IMR-90 (cell line): ENCODE measurements around the gene ELK3. TPM values are rescaled to one million over a fixed set of nuclear protein-coding genes. Genes with fewer than 3 reads are reported as not detected.
A peak's percentile ranks its signal among the peaks of the same experiment; 100 is the strongest.

Source experiments
- ATAC-seq: fragments of 200-7000 bp; cut with Tn5 transposase; 2 replicates; pipeline ENCODE4 v1.9.1; 2020; ENCODE audit warnings: low read depth, mild to moderate bottlenecking, moderate library complexity
- BruUV-seq: library from RNA; stranded (reverse); fragments of 400-500 nt; replicated peaks from 2 replicates; lab custom pipeline; 2021; lab: Mats Ljungman, UMichigan
- CTCF ChIA-PET: fragments of 300-600 bp; formaldehyde crosslinking; extraction: SDS; loops from one replicate; lab custom pipeline; 2021; ENCODE audit warnings: antibody characterized with exemption; lab: Yijun Ruan, JAX
- POLR2A ChIA-PET: fragments of 300-600 bp; sonication (Branson Sonifier 250); formaldehyde crosslinking; loops from one replicate; lab custom pipeline; 2022; ENCODE audit warnings: antibody characterized with exemption; ENCODE audit not compliant: unreplicated experiment; lab: Charles Lee
- DNase-seq: peaks from one replicate; pipeline ENCODE4 v3.0.0; 2013
- H2AFZ ChIP-seq: replicated peaks from 2 replicates; pipeline ENCODE3; 2013; ENCODE audit warnings: low read length, mild to moderate bottlenecking; ENCODE audit not compliant: poor library complexity
- H2AK5ac ChIP-seq: 2 replicates; pipeline ENCODE4 v1.6.1; 2013; ENCODE audit warnings: low read depth, low read length, inconsistent platforms
- H2AK9ac ChIP-seq: replicated peaks from 2 replicates; pipeline ENCODE3; 2013; ENCODE audit warnings: mild to moderate bottlenecking, low read depth, low read length, moderate library complexity; ENCODE audit not compliant: poor library complexity
- H2BK120ac ChIP-seq: 2 replicates; pipeline ENCODE4 v1.6.1; 2013; ENCODE audit warnings: low read depth, low read length, inconsistent platforms
- H2BK15ac ChIP-seq: 3 replicates; pipeline ENCODE4 v1.6.1; 2013; ENCODE audit warnings: low read depth, low read length, inconsistent platforms
- H2BK20ac ChIP-seq: 2 replicates; pipeline ENCODE4 v1.6.1; 2013; ENCODE audit warnings: low read depth, mild to moderate bottlenecking, inconsistent platforms, low read length, moderate library complexity
- H2BK5ac ChIP-seq: 2 replicates; pipeline ENCODE4 v1.6.1; 2013; ENCODE audit warnings: mild to moderate bottlenecking, low read depth, low read length, inconsistent platforms; ENCODE audit not compliant: poor library complexity, severe bottlenecking
- H3K14ac ChIP-seq: replicated peaks from 2 replicates; pipeline ENCODE4 v1.6.1; 2013; ENCODE audit warnings: low read depth, low read length, inconsistent platforms
- H3K18ac ChIP-seq: 2 replicates; pipeline ENCODE4 v1.6.1; 2013; ENCODE audit warnings: low read depth, low read length, control low read depth
- H3K23ac ChIP-seq: 2 replicates; pipeline ENCODE4 v1.6.1; 2013; ENCODE audit warnings: low read depth, low read length, inconsistent platforms
- H3K27ac ChIP-seq: 2 replicates; pipeline ENCODE4 v1.5.1; 2013; ENCODE audit warnings: mild to moderate bottlenecking, control low read depth, low read length; ENCODE audit not compliant: insufficient read depth
- H3K27me3 ChIP-seq: 2 replicates; pipeline ENCODE4 v1.6.1; 2013; ENCODE audit warnings: low read length; ENCODE audit not compliant: control insufficient read depth, insufficient read depth
- H3K36me3 ChIP-seq: 2 replicates; pipeline ENCODE4 v1.6.1; 2013; ENCODE audit warnings: low read length, mixed read lengths; ENCODE audit not compliant: control insufficient read depth, insufficient read depth
- H3K4ac ChIP-seq: 2 replicates; pipeline ENCODE4 v1.6.1; 2013; ENCODE audit warnings: low read depth, low read length, inconsistent platforms
- H3K4me1 ChIP-seq: 2 replicates; pipeline ENCODE4 v1.6.1; 2013; ENCODE audit warnings: low read length, mixed read lengths; ENCODE audit not compliant: control insufficient read depth, insufficient read depth
- H3K4me2 ChIP-seq: 2 replicates; pipeline ENCODE4 v1.6.1; 2013; ENCODE audit warnings: low read depth, mild to moderate bottlenecking, control low read depth, low read length, moderate library complexity
- H3K4me3 ChIP-seq: 2 replicates; pipeline ENCODE4 v1.5.1; 2013; ENCODE audit warnings: low read depth, mild to moderate bottlenecking, control low read depth, low read length, moderate library complexity; ENCODE audit not compliant: insufficient read depth
- H3K56ac ChIP-seq: 2 replicates; pipeline ENCODE4 v1.6.1; 2013; ENCODE audit warnings: low read length, inconsistent platforms; ENCODE audit not compliant: insufficient read depth; ENCODE audit errors: extremely low read depth
- H3K79me1 ChIP-seq, 2 experiments: 2 replicates each; pipeline ENCODE4 v1.6.1; 2013; ENCODE audit warnings: low read length in 2 of 2, inconsistent platforms in 1 of 2, low read depth in 1 of 2
- H3K9ac ChIP-seq: 2 replicates; pipeline ENCODE4 v1.6.1; 2013; ENCODE audit warnings: low read depth, low read length, control low read depth
- H3K9me1 ChIP-seq: 2 replicates; pipeline ENCODE4 v1.6.1; 2013; ENCODE audit warnings: low read length, inconsistent platforms; ENCODE audit not compliant: insufficient read depth
- H3K9me3 ChIP-seq: 2 replicates; pipeline ENCODE4 v1.6.1; 2013; ENCODE audit warnings: low read length; ENCODE audit not compliant: control insufficient read depth, insufficient read depth
- H4K20me1 ChIP-seq: 2 replicates; pipeline ENCODE4 v1.6.1; 2013; ENCODE audit warnings: low read length, inconsistent platforms; ENCODE audit not compliant: insufficient read depth
- H4K5ac ChIP-seq: 2 replicates; pipeline ENCODE4 v1.6.1; 2013; ENCODE audit warnings: mild to moderate bottlenecking, low read depth, low read length, control low read depth
- H4K8ac ChIP-seq, 2 experiments: 2 replicates each; pipeline ENCODE4 v1.6.1; 2013; ENCODE audit warnings: low read depth in 2 of 2, low read length in 2 of 2, control low read depth in 1 of 2, inconsistent platforms in 1 of 2
- H4K91ac ChIP-seq: 2 replicates; pipeline ENCODE4 v1.6.1; 2013; ENCODE audit warnings: low read depth, low read length, inconsistent platforms; ENCODE audit not compliant: insufficient read depth
- BHLHE40 ChIP-seq: fragments of 150-350 bp; IDR thresholded peaks from 2 replicates; pipeline ENCODE4 v1.6.1; 2016; ENCODE audit warnings: mild to moderate bottlenecking, low read depth, low read length
- CHD1 ChIP-seq: IDR thresholded peaks from 2 replicates; pipeline ENCODE4 v1.6.1; 2012; ENCODE audit warnings: low read depth, low read length, improper control_type of control experiment
- MAFK ChIP-seq: IDR thresholded peaks from 2 replicates; pipeline ENCODE4 v1.6.1; 2012; ENCODE audit warnings: low read depth, low read length, improper control_type of control experiment
- NFE2L2 ChIP-seq: fragments of 150-350 bp; IDR thresholded peaks from 2 replicates; pipeline ENCODE4 v1.6.1; 2016; ENCODE audit warnings: low read depth, mild to moderate bottlenecking, low read length
- RAD21 ChIP-seq: IDR thresholded peaks from 2 replicates; pipeline ENCODE4 v1.6.1; 2012; ENCODE audit warnings: low read length, improper control_type of control experiment
- RCOR1 ChIP-seq: IDR thresholded peaks from 2 replicates; pipeline ENCODE4 v1.6.1; 2012; ENCODE audit warnings: mild to moderate bottlenecking, low read length, improper control_type of control experiment; ENCODE audit not compliant: insufficient replicate concordance
- SMC3 ChIP-seq: fragments of 150-350 bp; IDR thresholded peaks from 2 replicates; pipeline ENCODE4 v1.6.1; 2016; ENCODE audit warnings: low read depth, mild to moderate bottlenecking, antibody characterized with exemption, low read length, moderate library complexity
- dilution Hi-C: fragments of 300-500 bp; cut with HindIII; formaldehyde crosslinking; loops from one replicate; pipeline ENCODE4 v1.14.3; 2018; ENCODE audit warnings: low sequenced_read_pairs; ENCODE audit not compliant: unreplicated experiment
- in situ Hi-C: fragments of 300-500 bp; cut with MboI; formaldehyde crosslinking; loops from 3 replicates; pipeline ENCODE4 v1.14.3; 2019; ENCODE audit warnings: low sequenced_read_pairs, inconsistent platforms, mixed read lengths
- intact Hi-C: fragments of 100-400 bp; cut with micrococcal nuclease; formaldehyde crosslinking; loops from 2 replicates; pipeline ENCODE4 v1.10.0; 2022
- polyA plus RNA-seq, 3 experiments: library from polyadenylated mRNA; depleted of rRNA; stranded (reverse); fragments of >200 nt; gene quantifications; 2 replicates each; pipeline ENCODE4 v1.2.3, GENCODE V29; 2012; ENCODE audit warnings: low replicate concordance in 1 of 3
- total RNA-seq: library from RNA; depleted of rRNA; stranded (reverse); fragments of >200 nt; gene quantifications from 2 replicates; pipeline ENCODE4 v1.2.3, GENCODE V29; 2012
- TF ChIP-seq, protein P1 (sequence below): fragments of 150-350 bp; IDR thresholded peaks from 2 replicates; pipeline ENCODE4 v1.6.1; 2016; ENCODE audit warnings: low read depth, mild to moderate bottlenecking, low read length, moderate library complexity, borderline replicate concordance
- TF ChIP-seq, protein P2 (sequence below): fragments of 150-350 bp; IDR thresholded peaks from 2 replicates; pipeline ENCODE4 v1.6.1; 2017; ENCODE audit warnings: mild to moderate bottlenecking, antibody characterized with exemption, low read length, low read depth
- TF ChIP-seq, protein P3 (sequence below): conservative IDR thresholded peaks from 2 replicates; pipeline ENCODE4 v1.5.1; 2012; ENCODE audit warnings: mild to moderate bottlenecking, low read depth, low read length, improper control_type of control experiment

ELK3 gene
- total and polyA plus RNA-seq, 2 of the 4 experiments (the other 2 are of a cell fraction): 14.5 to 27.5 TPM

DNA sequence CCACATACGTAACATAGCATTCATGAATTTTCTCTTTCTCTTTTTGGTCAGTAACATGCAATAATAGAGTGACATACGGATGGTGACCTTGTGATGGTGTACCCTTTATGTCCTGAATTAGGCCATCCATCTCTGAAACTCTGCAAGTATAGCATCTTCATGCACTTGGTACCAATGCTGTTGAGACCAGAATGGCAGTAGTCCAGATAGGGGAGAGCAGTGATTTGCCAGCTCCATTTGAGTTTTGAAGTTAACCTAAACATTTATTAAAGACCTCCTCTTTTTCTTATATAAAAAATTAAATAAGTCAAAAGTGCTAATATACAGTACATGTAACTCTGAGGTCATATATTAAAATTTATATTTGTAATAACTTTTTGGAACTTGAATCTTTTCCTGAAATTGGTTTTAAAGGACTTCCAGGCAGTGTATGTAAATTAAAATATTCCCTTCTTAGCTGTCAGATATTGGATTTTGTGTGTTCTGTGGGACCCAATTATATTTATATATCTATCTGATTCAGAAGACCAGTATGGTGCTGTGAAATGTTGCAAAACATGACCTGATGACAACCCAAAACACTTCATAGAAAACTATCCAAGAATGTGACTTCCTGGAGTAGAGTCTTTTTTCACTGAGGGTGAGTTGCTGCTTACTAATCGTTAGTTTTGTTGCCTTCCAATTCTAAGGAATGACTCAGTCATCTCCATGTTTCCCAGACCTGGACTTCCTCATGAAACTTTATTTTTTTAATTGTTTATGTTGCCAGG, 3.5 kb downstream of the ELK3 start (continued):
- TF ChIP-seq RAD21: no peak

DNA sequence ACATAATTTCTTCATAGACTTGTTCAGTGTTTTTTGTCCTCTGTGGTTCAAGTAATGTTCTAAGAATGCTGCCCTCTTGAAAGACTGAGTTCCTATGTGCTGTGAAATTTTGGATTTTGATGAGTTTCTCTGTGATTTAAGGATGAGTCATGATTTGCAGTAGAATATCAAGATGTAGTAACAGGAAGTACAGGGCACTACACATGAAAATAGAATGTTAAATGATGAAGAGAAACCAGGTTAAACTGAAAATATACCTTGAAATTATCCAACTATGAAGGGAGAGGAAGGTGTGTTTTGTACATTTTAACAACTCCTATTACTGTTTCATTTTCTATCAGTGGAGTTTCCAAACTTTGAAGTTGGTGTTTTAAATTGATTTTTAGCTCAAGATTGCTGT, 4.8 kb downstream of the ELK3 start:
- POLR2A ChIA-PET: no interaction called here
- Histone ChIP-seq H3K9ac (0 out of 2 replicates have a peak overlapping the region, but pooled peaks have one; percentile 3), H2AFZ (no peak overlapping the region), H3K4me2 (peak overlapping the region; percentile 75), H3K4ac (peak overlapping the region; percentile 17; the same call in 1 of the 2 replicates), H2BK120ac (peak overlapping the region; percentile 73; the same call in 1 of the 2 replicates), H4K8ac (peak overlapping the region; percentile 29 to 82; a peak in 2 of 4 replicates), H3K14ac (no peak overlapping the region; the same call in 1 of the 2 replicates), H3K27ac (peak overlapping the region; percentile 29; the same call in 1 of the 2 replicates), H4K5ac (peak overlapping the region; percentile 37), H2BK20ac (peak overlapping the region; percentile 49; the same call in 1 of the 2 replicates), H3K9me3 (no peaks in the 10 kb centered on the region), H4K20me1 (peaks cover 22% of the 10 kb centered on the region; the same call in 1 of the 2 replicates), H2BK5ac (peak overlapping the region; percentile 93), H3K23ac (no peak overlapping the region), H3K4me1 (peaks cover 8% of the 10 kb centered on the region), H2AK5ac (peak overlapping the region; percentile 80; the same call in 1 of the 2 replicates), H3K27me3 (no peaks in the 10 kb centered on the region), H4K91ac (peak overlapping the region; percentile 53; the same call in 1 of the 2 replicates), H2AK9ac (no peak overlapping the region), H3K79me1 (peaks cover 2 to 44% of the 10 kb centered on the region in 2 experiments; a peak in 2 of 4 replicates), H3K4me3 (no peak overlapping the region), H3K36me3 (peaks cover 2% of the 10 kb centered on the region), H3K56ac (peak overlapping the region; percentile 49; the same call in 1 of the 2 replicates), H3K18ac (peak overlapping the region; percentile 71; the same call in 1 of the 2 replicates), H2BK15ac (peak overlapping the region; percentile 90; the same call in 2 of the 3 replicates), H3K9me1 (peaks cover 11% of the 10 kb centered on the region)
- peak; percentile 11 for ATAC-seq
- BruUV-seq: no TSS peak
- CTCF ChIA-PET: interaction anchor here (0.6 to 2.1 kb wide), 3 partner anchors 10 to 1000 kb away, joined by 3 to 10 read pairs (median 4); no protein-coding TSS in a partner anchor
- intact Hi-C loops (loop anchor here (5.0 kb wide), 1 partner anchor 162 kb away; the partner anchor contains the start of gene LTA4H), dilution Hi-C loops (no loop called here), in situ Hi-C loops (no loop called here)
- peak; percentile 96 for DNase-seq
- no peak for TF ChIP-seq RCOR1
- TF ChIP-seq CHD1: no peak
- TF ChIP-seq BHLHE40: peak; percentile 41; the same call in 1 of the 2 replicates
- TF ChIP-seq, protein P1, sequence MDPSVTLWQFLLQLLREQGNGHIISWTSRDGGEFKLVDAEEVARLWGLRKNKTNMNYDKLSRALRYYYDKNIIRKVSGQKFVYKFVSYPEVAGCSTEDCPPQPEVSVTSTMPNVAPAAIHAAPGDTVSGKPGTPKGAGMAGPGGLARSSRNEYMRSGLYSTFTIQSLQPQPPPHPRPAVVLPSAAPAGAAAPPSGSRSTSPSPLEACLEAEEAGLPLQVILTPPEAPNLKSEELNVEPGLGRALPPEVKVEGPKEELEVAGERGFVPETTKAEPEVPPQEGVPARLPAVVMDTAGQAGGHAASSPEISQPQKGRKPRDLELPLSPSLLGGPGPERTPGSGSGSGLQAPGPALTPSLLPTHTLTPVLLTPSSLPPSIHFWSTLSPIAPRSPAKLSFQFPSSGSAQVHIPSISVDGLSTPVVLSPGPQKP: no peak
- TF ChIP-seq SMC3: no peak
- 0 out of 2 replicates have a peak, but pooled peaks have one; percentile 34 for TF ChIP-seq NFE2L2
- TF ChIP-seq, protein P2, sequence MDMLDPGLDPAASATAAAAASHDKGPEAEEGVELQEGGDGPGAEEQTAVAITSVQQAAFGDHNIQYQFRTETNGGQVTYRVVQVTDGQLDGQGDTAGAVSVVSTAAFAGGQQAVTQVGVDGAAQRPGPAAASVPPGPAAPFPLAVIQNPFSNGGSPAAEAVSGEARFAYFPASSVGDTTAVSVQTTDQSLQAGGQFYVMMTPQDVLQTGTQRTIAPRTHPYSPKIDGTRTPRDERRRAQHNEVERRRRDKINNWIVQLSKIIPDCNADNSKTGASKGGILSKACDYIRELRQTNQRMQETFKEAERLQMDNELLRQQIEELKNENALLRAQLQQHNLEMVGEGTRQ: no peak
- TF ChIP-seq MAFK: peak; percentile 51
- TF ChIP-seq, protein P3, sequence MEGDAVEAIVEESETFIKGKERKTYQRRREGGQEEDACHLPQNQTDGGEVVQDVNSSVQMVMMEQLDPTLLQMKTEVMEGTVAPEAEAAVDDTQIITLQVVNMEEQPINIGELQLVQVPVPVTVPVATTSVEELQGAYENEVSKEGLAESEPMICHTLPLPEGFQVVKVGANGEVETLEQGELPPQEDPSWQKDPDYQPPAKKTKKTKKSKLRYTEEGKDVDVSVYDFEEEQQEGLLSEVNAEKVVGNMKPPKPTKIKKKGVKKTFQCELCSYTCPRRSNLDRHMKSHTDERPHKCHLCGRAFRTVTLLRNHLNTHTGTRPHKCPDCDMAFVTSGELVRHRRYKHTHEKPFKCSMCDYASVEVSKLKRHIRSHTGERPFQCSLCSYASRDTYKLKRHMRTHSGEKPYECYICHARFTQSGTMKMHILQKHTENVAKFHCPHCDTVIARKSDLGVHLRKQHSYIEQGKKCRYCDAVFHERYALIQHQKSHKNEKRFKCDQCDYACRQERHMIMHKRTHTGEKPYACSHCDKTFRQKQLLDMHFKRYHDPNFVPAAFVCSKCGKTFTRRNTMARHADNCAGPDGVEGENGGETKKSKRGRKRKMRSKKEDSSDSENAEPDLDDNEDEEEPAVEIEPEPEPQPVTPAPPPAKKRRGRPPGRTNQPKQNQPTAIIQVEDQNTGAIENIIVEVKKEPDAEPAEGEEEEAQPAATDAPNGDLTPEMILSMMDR: no peak
